HepG2 (cell line): ENCODE measurements around the gene ARL3. TPM values are rescaled to one million over a fixed set of nuclear protein-coding genes. Genes with fewer than 3 reads are reported as not detected.

Source experiments
- CREM ChIP-seq, 2 experiments: sonication (generic) in 1 of 2; formaldehyde crosslinking in 1 of 2; IDR thresholded peaks; 2 replicates each; pipeline versions ENCODE4 v1.4.0 to v1.6.1; 2016 to 2020; ENCODE audit warnings: antibody characterized with exemption in 1 of 2, mild to moderate bottlenecking in 1 of 2, missing genetic modification reagents in 1 of 2
- FOXP4 ChIP-seq: sonication (generic); formaldehyde crosslinking; IDR thresholded peaks from 2 replicates; pipeline ENCODE4 v1.4.0; 2020; ENCODE audit warnings: missing genetic modification reagents
- KDM5B ChIP-seq: sonication (generic); formaldehyde crosslinking; IDR thresholded peaks from 2 replicates; pipeline ENCODE4 v1.4.0; 2020; ENCODE audit warnings: missing genetic modification reagents, mild to moderate bottlenecking, borderline replicate concordance
- KLF11 ChIP-seq: IDR thresholded peaks from 2 replicates; pipeline ENCODE4 v1.6.1; 2016; ENCODE audit warnings: missing compliant biosample characterization
- NONO ChIP-seq, 2 experiments: fragments of 450-650 bp in 1 of 2; sonication (generic) in 1 of 2; formaldehyde crosslinking in 1 of 2; IDR thresholded peaks in 1 of 2; conservative IDR thresholded peaks in 1 of 2; 2 replicates each; pipeline versions ENCODE4 v1.6.1 to v1.8.0; 2017 to 2022; ENCODE audit warnings: mild to moderate bottlenecking in 1 of 2, missing genetic modification reagents in 1 of 2, moderate library complexity in 1 of 2
- PHF8 ChIP-seq: sonication (generic); formaldehyde crosslinking; IDR thresholded peaks from 2 replicates; pipeline ENCODE4 v1.5.0; 2020; ENCODE audit warnings: missing genetic modification reagents
- POLR2AphosphoS2 ChIP-seq: IDR thresholded peaks from 2 replicates; pipeline ENCODE4 v1.6.1; 2011; ENCODE audit warnings: low read depth, low read length, improper control_type of control experiment
- RERE ChIP-seq: IDR thresholded peaks from 2 replicates; pipeline ENCODE4 v1.6.1; 2016; ENCODE audit warnings: low read depth, missing genetic modification reagents, missing compliant biosample characterization
- U2AF2 ChIP-seq: fragments of 200-400 bp; formaldehyde crosslinking; IDR thresholded peaks from 2 replicates; pipeline ENCODE4 v1.6.1; 2017; ENCODE audit warnings: low read depth, mild to moderate bottlenecking, low read length
- ZNF12 ChIP-seq: sonication (generic); formaldehyde crosslinking; IDR thresholded peaks from 2 replicates; pipeline ENCODE4 v1.5.0; 2020; ENCODE audit warnings: missing genetic modification reagents
- ZNF333 ChIP-seq: sonication (generic); formaldehyde crosslinking; IDR thresholded peaks from 2 replicates; pipeline ENCODE4 v1.4.0; 2020; ENCODE audit warnings: mild to moderate bottlenecking, missing genetic modification reagents, borderline replicate concordance
- ZNF414 ChIP-seq: sonication (generic); formaldehyde crosslinking; IDR thresholded peaks from 2 replicates; pipeline ENCODE4 v1.5.0; 2020; ENCODE audit warnings: missing genetic modification reagents
- ZNF746 ChIP-seq: sonication (generic); formaldehyde crosslinking; IDR thresholded peaks from 2 replicates; pipeline ENCODE4 v1.8.0; 2022; ENCODE audit warnings: mild to moderate bottlenecking, missing genetic modification reagents
- ZNF749 ChIP-seq: sonication (generic); formaldehyde crosslinking; IDR thresholded peaks from 2 replicates; pipeline ENCODE4 v1.8.0; 2022; ENCODE audit warnings: mild to moderate bottlenecking, missing genetic modification reagents, moderate library complexity, borderline replicate concordance
- ZNF781 ChIP-seq: sonication (generic); formaldehyde crosslinking; IDR thresholded peaks from 2 replicates; pipeline ENCODE4 v1.5.1; 2020; ENCODE audit warnings: borderline replicate concordance, mild to moderate bottlenecking, missing genetic modification reagents; ENCODE audit errors: not compliant biosample characterization
- polyA plus RNA-seq, 8 experiments: library from polyadenylated mRNA; depleted of rRNA in 3 of 8; stranded (reverse) in 7 of 8; unstranded in 1 of 8; fragments of >200 nt; fragmentation: Illumina TruSeq in 4 of 8; extraction: Trizol in 4 of 8; gene quantifications; 2 replicates each; pipeline versions ENCODE4 v1.2.1 to v1.2.3, GENCODE V29; 2011 to 2016; ENCODE audit warnings: low read depth in 4 of 8, missing spikeins in 1 of 8, mixed read lengths in 1 of 8; ENCODE audit not compliant: insufficient read depth in 1 of 8
- total RNA-seq, 5 experiments: library from RNA; depleted of rRNA; stranded (reverse); fragments of >200 nt; fragmentation: Illumina TruSeq; extraction: Trizol; gene quantifications; 2 replicates each; pipeline ENCODE4 v1.2.3, GENCODE V29; 2016; ENCODE audit warnings: low read depth in 1 of 5
- TF ChIP-seq, protein P1 (sequence below): sonication (generic); formaldehyde crosslinking; IDR thresholded peaks from 2 replicates; pipeline ENCODE4 v1.4.0; 2020; ENCODE audit warnings: mild to moderate bottlenecking, missing genetic modification reagents
- TF ChIP-seq, protein P2 (sequence below): sonication (generic); formaldehyde crosslinking; IDR thresholded peaks from 2 replicates; pipeline ENCODE4 v1.8.1; 2023; ENCODE audit warnings: mild to moderate bottlenecking, missing genetic modification reagents

The ARL3 gene
- total and polyA plus RNA-seq, 2 of the 13 experiments (the other 11 are each of a cell fraction or from before 2014, with no cell fraction given) = 5.2 to 6.6 TPM

GRCh38 chr10:102713814-102714620 lies at the start of gene ARL3 (continued):
- TF ChIP-seq, protein P1, sequence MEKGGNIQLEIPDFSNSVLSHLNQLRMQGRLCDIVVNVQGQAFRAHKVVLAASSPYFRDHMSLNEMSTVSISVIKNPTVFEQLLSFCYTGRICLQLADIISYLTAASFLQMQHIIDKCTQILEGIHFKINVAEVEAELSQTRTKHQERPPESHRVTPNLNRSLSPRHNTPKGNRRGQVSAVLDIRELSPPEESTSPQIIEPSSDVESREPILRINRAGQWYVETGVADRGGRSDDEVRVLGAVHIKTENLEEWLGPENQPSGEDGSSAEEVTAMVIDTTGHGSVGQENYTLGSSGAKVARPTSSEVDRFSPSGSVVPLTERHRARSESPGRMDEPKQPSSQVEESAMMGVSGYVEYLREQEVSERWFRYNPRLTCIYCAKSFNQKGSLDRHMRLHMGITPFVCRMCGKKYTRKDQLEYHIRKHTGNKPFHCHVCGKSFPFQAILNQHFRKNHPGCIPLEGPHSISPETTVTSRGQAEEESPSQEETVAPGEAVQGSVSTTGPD (CRISPR knock-in tag) = no peak
- 0 out of 2 replicates have a peak, but pooled peaks have one; percentile 42 for TF ChIP-seq ZNF333
- TF ChIP-seq ZNF749 (CRISPR knock-in tag) = no peak
- TF ChIP-seq CREM (IDR thresholded peaks at IDR 0.05) = peak; percentile 29; the same call in 1 of the 2 replicates
- TF ChIP-seq CREM (CRISPR knock-in tag; IDR thresholded peaks at IDR 0.05) = no peak
- 0 out of 2 replicates have a peak, but pooled peaks have one; percentile 32 for TF ChIP-seq U2AF2
- no peak for TF ChIP-seq ZNF781 (CRISPR knock-in tag)
- peak; percentile 77 for TF ChIP-seq PHF8
- TF ChIP-seq FOXP4 (CRISPR knock-in tag) = peak; percentile 10; the same call in 1 of the 2 replicates
- TF ChIP-seq, protein P2, sequence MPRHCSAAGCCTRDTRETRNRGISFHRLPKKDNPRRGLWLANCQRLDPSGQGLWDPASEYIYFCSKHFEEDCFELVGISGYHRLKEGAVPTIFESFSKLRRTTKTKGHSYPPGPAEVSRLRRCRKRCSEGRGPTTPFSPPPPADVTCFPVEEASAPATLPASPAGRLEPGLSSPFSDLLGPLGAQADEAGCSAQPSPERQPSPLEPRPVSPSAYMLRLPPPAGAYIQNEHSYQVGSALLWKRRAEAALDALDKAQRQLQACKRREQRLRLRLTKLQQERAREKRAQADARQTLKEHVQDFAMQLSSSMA (CRISPR knock-in tag) = peak; percentile 44; the same call in 1 of the 2 replicates
- TF ChIP-seq ZNF746 = peak; percentile 59; the same call in 1 of the 2 replicates
- no peak for TF ChIP-seq NONO (IDR thresholded peaks at IDR 0.05)
- peak; percentile 58; the same call in 1 of the 2 replicates for TF ChIP-seq NONO (CRISPR knock-in tag; conservative IDR thresholded peaks at IDR 0.05)
- no peak for TF ChIP-seq ZNF414 (CRISPR knock-in tag)
- no peak for TF ChIP-seq ZNF12
- TF ChIP-seq KLF11 (CRISPR knock-in tag) = peak; percentile 82; the same call in 1 of the 2 replicates
- TF ChIP-seq KDM5B (CRISPR knock-in tag) = peak; percentile 63; the same call in 1 of the 2 replicates
- no peak for TF ChIP-seq RERE (CRISPR knock-in tag)
- no peak for TF ChIP-seq POLR2AphosphoS2
